Gastrocnemius medialis (tissue), 4 donors: ENCODE data around the gene NEDD4.
"Not testable (repeated sequence)": the region's sequence is repeated elsewhere in the genome, so short reads cannot be mapped to it uniquely, and the experiment has no call there.

Source experiments
- POLR2A ChIP-seq, 2 donors: fragments of 450-650 bp; IDR thresholded peaks; one replicate each; pipeline ENCODE4 v1.6.1; 2017; ENCODE audit warnings: antibody characterized with exemption in 2 of 2, mild to moderate bottlenecking in 2 of 2, moderate library complexity in 2 of 2
- TF ChIP-seq, protein P1 (sequence below), 5 experiments: fragments of 450-650 bp in 3 of 5; fragments of 200-600 bp in 2 of 5; sonication (generic) in 2 of 5; IDR thresholded peaks in 4 of 5; conservative IDR thresholded peaks in 1 of 5; 1 replicate in 4 of 5; 2 replicates in 1 of 5; pipeline ENCODE4 v1.5.1; 2016 to 2019; ENCODE audit warnings: antibody characterized with exemption in 5 of 5, mild to moderate bottlenecking in 3 of 5, moderate library complexity in 3 of 5

DNA sequence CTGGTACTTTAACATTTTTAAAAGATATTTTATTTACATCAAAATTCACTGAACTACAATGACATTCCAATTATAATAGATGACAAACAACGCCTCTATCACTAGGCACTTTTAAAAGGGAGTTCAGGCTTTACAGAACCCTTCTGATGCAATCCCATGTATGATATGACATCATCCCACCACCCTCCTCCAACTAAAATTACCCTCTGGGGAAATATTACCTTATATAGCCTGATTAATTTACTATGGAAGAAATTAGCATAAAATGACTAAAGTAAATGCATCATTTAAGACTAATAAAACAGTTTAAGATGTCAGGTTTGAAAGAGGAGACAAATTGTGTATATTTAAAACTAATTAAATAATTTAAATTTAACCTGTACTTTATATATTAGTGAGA lies 10.4 kb upstream of the NEDD4 start:
- TF ChIP-seq, protein P1, sequence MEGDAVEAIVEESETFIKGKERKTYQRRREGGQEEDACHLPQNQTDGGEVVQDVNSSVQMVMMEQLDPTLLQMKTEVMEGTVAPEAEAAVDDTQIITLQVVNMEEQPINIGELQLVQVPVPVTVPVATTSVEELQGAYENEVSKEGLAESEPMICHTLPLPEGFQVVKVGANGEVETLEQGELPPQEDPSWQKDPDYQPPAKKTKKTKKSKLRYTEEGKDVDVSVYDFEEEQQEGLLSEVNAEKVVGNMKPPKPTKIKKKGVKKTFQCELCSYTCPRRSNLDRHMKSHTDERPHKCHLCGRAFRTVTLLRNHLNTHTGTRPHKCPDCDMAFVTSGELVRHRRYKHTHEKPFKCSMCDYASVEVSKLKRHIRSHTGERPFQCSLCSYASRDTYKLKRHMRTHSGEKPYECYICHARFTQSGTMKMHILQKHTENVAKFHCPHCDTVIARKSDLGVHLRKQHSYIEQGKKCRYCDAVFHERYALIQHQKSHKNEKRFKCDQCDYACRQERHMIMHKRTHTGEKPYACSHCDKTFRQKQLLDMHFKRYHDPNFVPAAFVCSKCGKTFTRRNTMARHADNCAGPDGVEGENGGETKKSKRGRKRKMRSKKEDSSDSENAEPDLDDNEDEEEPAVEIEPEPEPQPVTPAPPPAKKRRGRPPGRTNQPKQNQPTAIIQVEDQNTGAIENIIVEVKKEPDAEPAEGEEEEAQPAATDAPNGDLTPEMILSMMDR (IDR thresholded peaks at IDR 0.05 in 4 of 5, conservative IDR thresholded peaks at IDR 0.05 in 1 of 5) = not testable (repeated sequence)
- not testable (repeated sequence) for TF ChIP-seq POLR2A (IDR thresholded peaks at IDR 0.05)
